Activated naive CD8-positive, alpha-beta T cell treated with anti-CD3 and anti-CD28 coated beads, Interleukin-2, amount 50 U/mL, for 16 hours (primary cell): ENCODE data around the gene NACAD.

ENCODE experiments used
- DNase-seq: peaks from one replicate; pipeline ENCODE4 v3.0.0-alpha.2; 2020; ENCODE audit warnings: low read depth, low spot score

Gene NACAD

GRCh38 chr7:45088821-45089340 is at the start of gene NACAD:
TSS of gene NACAD (minus strand) at chr7:45088969. CDS start at chr7:45088894, 75 bp downstream.
- no peak for DNase-seq

DNA sequence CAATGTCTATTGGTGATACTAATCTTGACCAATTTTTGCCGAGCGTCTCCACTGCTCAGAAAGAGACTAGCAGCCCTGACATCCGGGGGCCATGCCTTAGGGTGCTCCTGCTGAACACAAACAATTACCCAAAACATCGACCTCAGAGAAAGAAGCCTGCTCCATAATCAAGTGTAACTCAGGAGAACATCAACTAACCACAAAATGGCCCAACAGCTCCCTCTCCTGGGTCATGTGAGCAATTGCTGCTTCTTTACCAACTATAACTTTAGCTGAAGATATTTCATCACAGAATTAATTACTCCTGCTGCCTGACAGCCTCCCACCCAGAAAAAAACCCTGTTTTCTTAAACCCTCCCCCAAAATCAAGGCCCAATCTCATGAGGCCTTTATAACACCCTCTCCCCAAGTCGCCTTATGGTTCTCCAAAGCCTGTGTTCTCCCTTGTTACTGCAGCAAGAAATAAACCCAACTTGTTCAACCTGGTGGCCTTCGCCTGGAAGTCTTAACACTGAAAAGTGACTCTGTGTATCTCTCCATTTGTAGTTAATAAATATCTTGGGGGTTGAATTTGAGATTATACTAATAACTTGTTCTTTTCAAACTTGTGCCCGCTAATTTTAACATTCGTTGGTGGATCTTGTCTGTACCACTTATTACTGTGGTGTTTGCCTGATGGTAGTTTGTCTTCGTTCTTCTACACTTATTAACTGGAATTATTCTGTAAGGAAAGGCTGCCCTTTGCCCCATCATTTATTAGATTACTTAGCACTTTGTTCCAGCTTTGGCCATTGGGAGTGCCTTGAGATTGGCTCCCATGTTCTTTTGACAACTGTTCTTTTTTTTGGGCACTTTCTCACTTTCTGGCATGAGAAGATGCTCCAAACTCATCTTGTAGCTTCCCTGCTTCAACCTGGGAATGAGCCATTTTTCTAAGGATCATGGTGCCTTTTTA is 47.6 kb upstream of the NACAD start:
- DNase-seq = peak; percentile 17

GRCh38 chr7:45133877-45134276 is 45.1 kb upstream of the NACAD start:
- DNase-seq = no peak

GRCh38 chr7:45133352-45133751 is 44.6 kb upstream of the NACAD start:
- DNase-seq = no peak

DNA sequence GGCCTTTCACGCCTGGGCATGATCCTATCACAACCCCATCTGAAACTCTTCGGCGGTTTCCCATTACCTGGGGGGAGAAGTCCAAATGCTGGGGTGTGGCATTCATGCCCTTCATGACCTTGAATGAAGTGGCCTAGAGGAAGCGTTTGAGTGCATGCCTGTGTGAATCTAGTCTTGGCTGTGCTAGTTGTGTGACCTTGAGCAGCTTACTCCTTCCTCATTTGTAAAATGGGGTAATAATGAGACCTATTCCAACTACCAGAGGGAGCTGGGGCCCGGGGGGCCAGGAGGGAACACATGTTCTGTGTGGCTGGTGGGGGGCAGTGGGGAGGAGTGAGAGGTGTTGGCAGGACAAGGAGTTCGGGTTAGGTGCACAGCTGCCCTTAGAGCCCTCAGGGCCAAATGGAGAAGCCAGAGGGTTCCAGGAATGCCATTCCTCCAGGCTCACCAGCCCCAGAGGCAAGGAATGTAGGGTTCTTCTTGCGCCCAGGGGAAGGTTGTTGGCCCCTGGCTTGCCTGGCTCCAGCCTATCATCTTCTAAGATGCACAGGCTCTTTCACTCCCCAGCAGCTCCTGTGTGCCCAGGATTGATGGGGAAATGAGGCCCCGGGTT is 44.0 kb upstream of the NACAD start:
- no peak for DNase-seq

GRCh38 chr7:45131891-45132290 is 43.1 kb upstream of the NACAD start:
- no peak for DNase-seq

- DNase-seq = no peak
Measured at GRCh38 chr7:45130910-45131309, 42.1 kb upstream of the NACAD start.

GRCh38 chr7:45129906-45130305 is 41.1 kb upstream of the NACAD start:
- DNase-seq = no peak

DNA sequence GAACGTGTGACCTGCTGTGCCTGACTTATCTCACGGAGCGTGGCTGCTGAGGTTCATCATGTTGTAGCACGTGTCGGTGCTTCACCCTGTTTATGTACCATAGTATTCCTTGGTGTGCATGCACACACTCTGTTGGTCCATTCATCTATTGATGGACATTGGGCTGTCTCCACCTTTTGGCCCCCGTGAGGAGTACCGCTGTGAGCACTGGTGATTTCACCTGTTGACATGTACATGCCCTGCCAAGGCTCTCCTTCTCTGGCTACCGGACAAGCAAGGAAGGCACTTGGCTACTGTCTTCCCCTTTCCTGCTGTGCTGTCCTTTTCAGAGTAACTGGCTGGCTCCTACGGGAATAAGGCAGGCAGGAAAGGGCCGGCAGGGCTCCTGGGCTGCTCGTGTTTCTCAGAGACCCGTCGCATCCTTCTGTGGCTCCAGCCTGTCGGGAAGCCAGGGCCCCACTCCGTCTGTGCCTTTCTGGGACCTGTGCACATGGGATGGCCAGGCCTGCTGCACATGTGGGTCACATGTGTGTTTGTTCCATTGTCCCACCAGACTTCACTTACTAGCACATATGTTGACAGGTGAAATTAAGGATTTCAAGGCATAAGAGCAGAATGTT is 40.5 kb upstream of the NACAD start:
- no peak for DNase-seq

GRCh38 chr7:45126920-45127319 is 38.2 kb upstream of the NACAD start:
- no peak for DNase-seq

GRCh38 chr7:45126201-45126600 is 37.4 kb upstream of the NACAD start:
- no peak for DNase-seq

DNA sequence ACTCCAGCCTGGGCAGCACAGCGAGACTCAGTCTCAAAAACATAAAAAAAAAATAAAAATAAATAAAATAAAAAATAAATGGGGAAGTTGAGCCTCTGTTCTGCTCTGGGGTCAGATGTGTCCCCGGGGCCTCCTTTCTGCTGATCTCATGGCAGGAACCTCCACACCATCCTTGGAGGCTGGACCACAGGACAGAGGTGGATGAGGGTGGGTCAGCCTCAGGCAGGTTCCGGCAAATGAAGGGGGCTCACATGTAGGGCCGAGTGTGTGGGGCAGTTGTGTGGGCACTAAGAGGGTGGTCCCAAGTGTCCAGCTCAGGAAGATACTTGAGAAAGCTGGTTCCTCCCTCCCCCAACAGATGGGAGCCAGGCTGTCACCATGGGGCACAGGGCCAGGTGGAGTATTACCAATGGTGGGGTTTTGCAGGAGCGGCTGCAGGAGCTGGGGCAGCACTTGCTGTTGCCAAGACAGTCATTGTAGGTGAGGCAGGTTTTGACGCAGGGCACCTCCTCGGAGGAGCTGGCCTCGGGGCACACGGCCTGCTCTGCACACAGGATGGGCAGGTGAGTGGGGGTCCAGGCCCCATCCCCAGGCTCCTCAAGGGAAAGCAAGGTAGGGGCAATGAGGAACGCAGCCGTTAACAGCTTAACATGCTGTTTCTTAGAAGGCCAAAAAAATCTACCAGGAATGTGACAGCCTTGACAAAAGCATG is 36.6 kb upstream of the NACAD start:
- DNase-seq = no peak

- DNase-seq = no peak
Measured at GRCh38 chr7:45123913-45124710, 35.3 kb upstream of the NACAD start.

DNA sequence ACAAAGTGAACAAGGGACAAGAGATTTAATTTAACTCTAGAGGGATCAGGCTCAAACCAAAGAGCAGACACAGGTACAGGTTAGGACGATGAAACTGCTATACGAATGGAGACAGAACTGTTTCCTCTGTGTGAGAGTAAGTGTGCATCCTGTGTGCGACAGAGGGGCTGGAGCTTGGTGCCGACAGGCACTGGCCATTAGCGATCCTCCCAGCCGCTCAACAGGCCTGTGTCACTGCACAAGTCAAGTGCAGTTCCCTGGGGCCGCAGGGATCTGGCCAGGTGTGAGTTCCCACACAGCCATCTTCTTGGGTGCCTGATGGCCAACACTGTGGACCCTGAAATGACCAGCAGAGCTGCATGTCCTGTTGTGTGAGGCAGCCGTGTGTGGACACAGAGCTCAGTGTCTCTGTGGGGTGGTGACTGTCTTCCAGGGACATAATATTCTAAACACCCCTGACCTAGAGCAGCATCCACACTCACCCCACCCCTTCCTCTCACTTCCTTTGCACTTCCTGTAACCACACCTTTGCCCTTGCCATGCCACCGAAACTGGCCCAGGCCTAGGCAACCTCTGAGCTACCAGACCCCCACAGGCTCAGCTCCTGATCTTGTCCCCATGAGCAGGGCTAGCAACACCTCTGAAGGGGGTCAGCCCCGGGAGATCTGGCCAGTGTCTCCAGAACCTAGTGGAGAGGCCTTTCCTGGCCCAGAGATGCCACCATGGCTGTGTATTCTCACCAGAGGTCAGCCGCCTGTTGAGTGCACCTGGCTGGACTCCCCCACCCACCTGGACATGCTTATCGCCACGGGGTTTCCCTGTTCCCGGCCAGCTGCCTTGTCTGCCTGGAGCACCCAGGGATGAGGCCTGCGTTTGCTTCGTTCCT is 34.4 kb upstream of the NACAD start:
- no peak for DNase-seq

- DNase-seq = no peak
Measured at GRCh38 chr7:45119550-45119949, 30.8 kb upstream of the NACAD start.

DNA sequence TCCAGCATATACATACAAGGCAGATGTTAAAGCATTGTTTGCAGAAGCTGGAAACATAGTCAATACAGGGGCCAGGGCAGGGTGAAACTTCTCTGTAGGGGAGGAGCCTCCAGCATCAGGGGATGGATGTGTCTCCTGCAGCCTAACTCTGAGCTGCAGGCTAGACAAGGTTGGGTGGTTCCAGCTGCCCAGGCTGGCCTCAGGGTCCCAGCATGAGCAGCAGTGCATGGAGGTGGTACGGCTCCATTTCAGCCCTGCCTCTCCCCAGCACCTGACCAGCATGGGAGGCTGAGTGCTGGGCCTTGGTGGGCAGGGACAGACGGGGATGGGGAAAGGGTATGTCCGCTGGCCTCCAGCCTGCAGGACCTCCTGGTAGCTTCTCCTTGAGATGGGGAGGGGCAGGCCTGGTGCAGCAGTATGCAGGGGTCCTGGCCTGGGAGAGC is 30.1 kb upstream of the NACAD start:
- DNase-seq = no peak

GRCh38 chr7:45118292-45118691 is 29.5 kb upstream of the NACAD start:
- DNase-seq = no peak

GRCh38 chr7:45117582-45117981 is 28.8 kb upstream of the NACAD start:
- DNase-seq = no peak

- DNase-seq = no peak
Measured at GRCh38 chr7:45116048-45116447, 27.3 kb upstream of the NACAD start.

DNA sequence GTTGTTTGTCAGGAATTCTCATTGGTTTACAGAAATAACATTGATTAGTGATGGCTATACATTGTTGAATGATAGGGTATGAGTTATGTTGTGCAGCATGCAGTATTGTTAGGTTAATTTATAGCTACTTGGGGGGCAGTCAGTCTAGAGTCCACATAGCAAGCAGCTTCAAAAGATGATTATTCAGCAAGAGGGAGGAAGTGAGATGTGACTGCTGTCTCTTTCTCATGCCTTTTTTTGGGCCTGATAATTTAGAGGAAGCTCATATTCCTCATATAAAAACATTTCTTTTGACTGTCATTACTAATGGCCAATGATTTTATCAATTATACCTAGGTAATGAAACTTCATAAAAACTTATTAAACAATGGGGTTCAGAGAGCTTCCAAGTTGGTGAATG is 26.2 kb upstream of the NACAD start:
- no peak for DNase-seq
